ENCODE measurements around the gene ADAMTS7.

Gene ADAMTS7

DNA sequence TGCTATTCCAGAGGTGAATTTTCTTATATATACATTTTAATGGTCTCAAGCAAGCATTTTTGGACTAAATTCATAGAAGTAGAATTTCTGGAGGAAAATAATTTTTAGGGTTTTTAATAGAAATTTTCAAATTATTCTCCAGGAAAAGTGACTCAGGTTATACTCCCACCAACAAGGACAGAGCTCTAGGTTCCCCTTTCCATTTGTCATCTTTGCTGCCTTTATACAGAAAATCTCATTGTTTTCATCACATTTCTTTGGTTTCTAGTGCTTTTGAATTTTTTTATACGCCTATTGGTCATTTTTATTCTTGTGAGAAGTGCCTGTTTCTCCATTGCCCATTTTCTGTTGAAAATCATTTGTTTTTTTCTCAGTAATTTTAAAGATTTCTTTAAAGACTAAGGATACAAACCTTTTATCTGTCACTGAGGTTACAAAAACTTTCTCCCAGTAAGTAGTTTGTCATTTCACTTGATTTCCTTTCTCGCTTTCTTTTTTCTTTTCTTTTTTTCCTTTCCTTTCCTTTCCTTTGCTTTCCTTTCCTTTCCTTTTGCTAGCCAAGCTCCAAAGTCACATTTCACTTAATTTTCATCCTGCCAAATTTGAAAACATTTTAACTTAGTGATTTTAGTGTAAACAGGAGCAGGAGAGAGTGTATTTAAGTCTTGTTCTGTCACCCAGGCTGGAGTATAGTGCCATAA is 93.2 kb downstream of the ADAMTS7 start:
- no peak for DNase-seq

DNA sequence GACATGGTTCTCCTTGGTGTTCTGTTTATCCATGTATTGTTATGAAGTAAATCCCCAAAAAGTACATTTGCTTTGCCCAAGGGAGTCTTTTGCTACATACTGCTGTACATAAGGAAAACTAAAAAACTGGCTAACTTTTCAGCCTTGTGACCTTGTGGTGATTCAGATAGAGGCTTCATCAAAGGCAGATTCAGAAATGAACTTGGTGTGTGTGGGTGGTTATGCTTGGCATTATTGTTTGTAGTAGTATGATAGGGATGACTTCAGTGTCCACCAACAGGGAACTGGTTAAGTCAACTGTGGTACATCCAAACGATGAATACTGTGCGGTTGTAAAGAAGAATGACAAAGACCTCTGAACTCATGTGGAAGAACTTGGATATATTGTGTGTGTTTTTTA is 94.6 kb downstream of the ADAMTS7 start:
- DNase-seq = no peak

DNA sequence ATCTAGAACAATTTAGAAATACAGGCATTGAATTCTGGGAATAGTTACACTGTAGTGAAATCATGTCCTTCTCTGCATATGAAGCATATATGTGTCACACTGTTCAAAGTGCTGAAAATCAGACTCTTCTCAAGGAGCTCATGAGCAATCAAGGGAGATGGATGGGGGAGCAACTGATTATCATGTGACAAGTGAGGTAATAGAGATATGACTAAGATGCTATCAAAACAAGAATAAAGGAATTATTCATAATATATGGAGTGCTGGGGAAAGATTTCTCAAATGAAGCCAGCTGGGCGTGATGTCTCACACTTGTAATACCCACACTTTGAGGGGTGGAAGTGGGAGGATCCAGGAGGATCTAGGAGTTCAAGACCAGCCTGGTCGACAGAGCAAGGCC is 95.3 kb downstream of the ADAMTS7 start:
- no peak for DNase-seq

DNA sequence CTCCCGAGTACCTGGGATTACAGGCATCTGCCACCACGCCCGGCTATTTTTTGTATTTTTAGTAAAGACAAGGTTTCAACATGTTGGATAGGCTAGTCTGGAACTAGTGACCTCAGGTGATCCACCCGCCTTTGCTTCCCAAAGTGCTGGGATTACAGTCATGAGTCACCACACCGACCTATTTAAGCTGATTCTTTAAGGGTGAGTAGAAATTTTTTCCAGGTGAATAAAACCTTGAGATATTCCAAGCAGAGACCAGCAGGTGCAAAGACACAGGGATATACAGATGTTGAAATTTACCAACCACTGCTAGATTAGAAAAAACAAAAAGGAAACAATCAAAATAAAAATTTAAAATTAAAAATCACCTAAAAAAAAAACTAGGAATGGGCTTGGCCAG is 95.8 kb downstream of the ADAMTS7 start:
- DNase-seq = no peak

DNA sequence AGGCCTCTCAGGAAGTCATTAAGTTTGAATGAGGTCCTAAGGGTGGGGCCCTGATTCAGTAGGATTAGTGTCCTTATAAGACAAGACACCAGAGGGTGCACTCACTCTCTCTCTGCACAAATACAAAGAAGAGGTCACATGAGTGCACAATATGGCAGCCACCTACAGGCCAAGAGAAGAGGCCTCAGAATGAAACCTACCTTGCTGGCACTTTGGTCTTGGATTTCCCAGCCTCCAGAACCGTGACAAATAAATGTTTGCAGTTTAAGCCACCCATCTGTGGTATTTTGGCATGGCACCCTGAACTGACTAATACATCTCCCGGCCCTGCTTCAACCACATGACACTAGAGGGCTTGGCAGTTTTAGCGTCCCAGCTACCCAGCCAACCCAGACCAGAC is 96.4 kb downstream of the ADAMTS7 start:
- no peak for DNase-seq

DNA sequence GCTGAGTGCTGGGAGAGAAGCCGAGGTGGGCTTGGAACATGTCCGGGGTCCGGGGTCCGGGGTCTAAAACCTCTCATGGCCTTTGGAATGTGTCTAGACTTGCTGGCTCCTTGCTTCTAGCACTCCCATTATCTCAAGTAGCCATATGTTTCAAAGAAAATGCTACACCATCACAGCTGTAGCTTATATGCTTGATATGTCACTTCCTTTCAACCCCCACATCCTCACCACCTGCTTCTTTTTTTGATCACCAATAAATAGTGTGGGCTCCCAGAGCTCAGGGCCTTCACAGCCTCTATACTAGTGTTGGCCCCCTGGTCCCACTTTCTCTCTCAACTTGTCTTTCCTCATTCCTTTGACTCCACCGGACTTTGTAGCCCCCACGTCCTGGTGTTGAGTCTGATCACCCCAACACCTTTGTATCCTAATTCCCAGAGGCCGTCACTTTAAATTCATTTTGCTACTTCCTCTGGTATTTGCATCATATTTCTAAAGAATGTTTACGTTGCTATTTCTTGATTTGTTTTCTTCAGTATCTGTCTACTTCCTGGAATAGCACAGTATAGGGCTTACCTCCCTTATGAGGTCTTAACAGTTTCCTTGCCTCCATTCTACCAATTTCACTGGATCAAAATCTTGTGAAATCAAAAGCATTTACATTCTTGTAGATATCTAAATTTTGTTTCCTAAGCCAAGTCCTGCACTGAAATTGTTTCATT is 98.3 kb downstream of the ADAMTS7 start:
- no peak for DNase-seq

DNA sequence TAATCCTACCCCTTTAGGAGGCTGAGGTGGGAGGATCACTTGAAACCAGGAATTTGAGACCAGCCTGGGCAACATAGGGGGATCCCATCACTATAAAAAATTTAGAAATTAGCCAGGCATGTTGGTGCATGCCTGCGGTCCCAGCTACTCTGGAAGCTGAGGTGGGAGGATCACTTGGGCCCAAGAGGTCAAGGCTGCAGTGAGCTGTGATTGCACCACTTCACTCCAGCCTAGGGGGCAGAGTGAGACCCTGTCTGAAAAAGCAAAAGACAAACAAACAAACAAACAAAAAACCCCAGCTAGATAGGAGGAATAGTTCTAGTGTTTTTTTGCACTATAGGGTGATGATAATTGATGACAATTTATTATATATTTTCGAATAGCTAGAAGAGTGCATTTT is 99.6 kb downstream of the ADAMTS7 start:
- DNase-seq = no peak

DNA sequence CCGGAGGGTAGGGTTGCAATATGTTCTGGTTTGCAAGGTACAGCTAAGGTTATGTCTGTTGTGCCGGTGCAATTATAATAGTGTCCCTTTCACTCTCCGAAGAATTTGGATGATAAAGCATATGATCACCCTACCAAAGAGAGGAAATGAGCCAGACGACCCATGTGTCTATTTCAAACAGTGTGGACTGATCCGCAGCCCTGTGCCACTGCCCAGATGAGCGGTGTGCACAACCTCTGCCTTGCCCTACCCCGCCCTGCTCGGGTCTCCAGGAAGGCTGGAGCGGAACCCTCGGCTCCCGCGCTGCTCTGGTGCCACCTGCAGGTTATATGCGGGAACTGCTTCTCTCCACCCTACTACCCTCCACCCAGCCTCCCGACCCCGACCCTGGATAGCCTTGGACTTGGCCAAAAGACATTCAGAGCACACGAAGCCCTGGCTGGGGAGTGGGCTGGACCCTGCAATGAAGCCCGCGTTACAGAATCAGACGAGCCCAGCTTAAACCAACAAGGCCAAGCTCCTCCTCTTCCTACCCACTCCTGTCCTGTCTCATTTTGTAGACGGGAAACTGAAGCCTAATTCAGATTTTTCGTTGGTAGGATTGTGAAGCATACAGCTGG is 101.9 kb downstream of the ADAMTS7 start:
- DNase-seq = no peak

Data from GOT3 (cell line).